ENCODE data around the gene CUTA. TPM values are rescaled to one million over a fixed set of nuclear protein-coding genes. Genes with fewer than 3 reads are reported as not detected.

The CUTA gene, protein sequence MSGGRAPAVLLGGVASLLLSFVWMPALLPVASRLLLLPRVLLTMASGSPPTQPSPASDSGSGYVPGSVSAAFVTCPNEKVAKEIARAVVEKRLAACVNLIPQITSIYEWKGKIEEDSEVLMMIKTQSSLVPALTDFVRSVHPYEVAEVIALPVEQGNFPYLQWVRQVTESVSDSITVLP
- 238 TPM for total RNA-seq

DNA sequence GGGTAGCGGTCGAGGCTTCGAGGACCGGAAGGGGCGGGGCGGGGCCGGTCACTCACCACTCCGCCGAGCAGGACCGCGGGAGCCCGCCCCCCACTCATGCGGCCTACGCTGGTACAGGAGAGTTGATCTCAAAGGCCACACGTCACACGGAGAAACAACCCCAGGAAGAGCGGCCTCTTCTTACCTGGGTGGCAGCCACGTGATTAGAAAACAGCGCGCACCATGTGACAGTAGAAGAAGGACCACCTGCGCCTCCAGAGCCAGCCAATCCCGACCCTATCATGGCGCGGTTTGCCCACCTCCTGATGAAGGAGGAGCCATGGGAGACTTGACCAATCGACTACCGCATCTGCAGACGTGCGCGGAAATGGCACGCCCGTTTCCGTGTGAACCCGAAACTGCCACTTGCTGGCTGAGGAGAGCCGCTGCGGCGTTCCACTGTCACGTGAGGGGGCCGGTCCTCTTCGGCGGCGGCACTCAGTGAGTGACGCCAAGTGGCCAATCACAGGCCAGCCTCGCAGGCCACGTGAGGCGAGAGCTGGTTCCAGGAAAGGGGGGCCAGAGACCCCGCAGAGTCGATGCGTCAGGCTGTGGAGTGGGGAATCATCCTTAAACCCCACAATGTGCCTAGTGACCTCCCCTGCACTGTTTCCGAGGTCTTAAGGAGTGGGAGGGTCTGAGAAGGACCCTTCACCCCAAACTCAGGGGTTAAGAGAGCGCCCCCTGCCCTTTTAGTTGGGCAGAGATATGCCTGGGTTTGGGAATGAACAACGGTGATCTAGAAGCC is at the start of gene CUTA:
Gene CUTA (minus strand): TSS at position 205 of the 787 bp plus-strand sequence. CDS start 107 bp downstream, at position 98.
- peak; percentile 100 for DNase-seq (ENCODE audit: low spot score)

DNA sequence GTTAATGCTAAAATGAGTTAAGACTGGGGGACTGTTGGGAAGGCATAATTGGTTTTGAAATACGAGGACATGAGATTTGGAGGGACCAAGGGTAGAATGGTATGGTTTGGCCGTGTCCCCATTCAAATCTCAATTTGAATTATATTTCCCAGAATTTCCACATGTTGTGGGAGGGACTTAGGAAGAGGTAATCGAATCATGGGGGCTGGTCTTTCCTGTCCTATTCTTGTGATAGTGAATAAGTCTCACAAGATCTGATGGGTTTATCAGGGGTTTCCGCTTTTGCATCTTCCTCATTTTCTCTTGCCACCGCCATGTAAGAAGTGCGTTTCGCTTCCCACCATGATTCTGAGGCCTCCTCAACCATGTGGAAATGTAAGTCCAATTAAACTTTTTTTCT is 49.2 kb upstream of the CUTA start:
- DNase-seq (ENCODE audit: low spot score) = no peak

DNA sequence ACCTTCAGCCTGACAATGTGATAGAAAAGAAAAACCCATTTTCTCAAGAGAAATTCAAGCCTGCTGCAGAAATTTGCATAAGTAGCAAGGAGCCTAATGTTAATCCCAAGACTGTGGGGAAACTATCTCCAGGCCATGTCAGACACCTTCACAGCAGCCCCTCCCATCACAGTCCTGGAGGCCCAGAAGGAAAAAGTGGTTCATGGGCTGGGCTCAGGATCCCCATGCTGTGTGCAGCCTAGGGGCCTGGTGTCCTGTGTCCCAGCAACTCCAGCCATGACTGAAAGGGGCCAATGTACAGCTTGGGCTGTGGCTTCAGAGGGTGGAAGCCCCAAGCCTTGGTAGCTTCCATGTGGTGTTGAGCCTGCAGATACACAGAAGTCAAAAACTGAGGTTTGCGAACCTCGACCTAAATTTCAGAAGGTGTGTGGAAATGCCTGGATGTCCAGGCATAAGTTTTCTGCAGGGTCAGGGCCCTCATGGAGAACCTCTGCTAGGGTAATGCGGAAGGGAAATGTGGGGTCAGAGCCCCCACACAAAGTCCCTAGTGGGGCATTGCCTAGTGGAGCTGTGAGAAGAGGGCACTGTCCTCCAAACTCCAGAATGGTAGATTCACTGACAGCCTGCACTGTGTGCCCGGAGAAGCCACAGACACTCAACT is 48.3 kb upstream of the CUTA start:
- no peak for DNase-seq (ENCODE audit: low spot score)

DNA sequence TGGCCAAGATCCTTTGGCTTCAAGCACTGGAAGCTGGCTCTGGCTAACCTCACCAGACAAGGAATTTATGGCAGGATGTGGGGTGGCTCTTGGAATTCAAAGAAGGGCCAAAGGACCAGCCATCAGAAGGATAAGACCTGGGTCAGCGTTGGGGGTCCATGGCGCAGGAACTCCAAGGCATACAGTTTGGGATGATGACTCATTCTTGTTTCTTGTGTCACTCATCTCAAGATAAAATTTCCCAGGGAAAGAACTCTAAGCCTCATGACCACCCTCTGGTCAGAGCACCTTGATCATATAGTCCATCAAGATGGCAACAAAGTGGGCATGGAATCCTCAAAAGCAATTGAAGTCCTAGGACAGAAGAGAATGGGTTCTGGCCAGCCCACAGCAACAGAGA is 41.3 kb upstream of the CUTA start:
- DNase-seq (ENCODE audit: low spot score) = no peak

DNA sequence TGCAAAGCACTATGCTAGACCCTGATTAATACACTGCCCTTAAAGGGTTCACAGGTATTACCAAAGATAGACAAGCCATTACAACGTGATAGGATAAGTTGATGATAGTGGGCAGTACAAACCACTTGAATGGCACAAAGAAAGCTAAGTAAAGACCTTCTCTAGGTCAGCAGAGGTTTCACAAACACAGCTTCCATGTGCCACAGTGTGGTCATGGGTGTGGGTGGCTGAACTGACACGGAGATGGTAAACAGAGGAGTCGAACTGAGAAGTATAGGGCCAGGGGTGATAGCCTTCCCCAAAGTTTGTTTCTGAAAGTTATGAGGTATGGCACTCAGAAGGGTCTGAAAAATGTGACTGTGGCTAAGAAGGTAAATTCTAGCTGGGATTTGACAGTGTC is 40.8 kb upstream of the CUTA start:
- DNase-seq (ENCODE audit: low spot score) = no peak

DNA sequence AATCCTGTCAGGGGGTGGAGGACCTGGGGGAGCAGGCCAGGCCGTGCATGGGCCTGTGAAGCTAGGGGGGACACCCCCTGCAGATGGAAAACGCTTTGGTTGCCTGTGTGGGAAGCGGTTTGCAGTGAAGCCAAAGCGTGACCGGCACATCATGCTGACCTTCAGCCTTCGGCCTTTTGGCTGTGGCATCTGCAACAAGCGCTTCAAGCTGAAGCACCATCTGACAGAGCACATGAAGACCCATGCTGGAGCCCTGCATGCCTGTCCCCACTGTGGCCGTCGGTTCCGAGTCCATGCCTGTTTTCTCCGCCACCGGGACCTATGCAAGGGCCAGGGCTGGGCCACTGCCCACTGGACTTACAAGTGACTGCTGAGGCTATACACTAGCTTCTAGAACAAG is 38.2 kb upstream of the CUTA start:
- no peak for DNase-seq (ENCODE audit: low spot score)

DNA sequence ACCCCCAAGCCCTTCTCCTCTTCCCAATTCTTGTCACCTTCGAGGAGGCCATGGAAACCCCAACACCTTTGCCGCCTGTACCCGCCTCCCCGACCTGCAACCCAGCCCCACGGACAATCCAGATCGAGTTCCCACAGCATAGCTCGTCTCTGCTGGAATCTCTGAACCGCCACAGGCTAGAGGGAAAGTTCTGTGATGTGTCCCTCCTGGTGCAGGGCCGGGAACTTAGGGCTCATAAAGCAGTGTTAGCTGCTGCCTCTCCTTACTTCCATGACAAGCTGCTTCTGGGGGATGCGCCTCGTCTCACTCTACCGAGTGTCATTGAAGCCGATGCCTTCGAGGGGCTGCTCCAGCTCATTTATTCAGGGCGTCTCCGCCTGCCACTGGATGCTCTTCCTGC is 37.1 kb upstream of the CUTA start:
- DNase-seq (ENCODE audit: low spot score) = no peak

DNA sequence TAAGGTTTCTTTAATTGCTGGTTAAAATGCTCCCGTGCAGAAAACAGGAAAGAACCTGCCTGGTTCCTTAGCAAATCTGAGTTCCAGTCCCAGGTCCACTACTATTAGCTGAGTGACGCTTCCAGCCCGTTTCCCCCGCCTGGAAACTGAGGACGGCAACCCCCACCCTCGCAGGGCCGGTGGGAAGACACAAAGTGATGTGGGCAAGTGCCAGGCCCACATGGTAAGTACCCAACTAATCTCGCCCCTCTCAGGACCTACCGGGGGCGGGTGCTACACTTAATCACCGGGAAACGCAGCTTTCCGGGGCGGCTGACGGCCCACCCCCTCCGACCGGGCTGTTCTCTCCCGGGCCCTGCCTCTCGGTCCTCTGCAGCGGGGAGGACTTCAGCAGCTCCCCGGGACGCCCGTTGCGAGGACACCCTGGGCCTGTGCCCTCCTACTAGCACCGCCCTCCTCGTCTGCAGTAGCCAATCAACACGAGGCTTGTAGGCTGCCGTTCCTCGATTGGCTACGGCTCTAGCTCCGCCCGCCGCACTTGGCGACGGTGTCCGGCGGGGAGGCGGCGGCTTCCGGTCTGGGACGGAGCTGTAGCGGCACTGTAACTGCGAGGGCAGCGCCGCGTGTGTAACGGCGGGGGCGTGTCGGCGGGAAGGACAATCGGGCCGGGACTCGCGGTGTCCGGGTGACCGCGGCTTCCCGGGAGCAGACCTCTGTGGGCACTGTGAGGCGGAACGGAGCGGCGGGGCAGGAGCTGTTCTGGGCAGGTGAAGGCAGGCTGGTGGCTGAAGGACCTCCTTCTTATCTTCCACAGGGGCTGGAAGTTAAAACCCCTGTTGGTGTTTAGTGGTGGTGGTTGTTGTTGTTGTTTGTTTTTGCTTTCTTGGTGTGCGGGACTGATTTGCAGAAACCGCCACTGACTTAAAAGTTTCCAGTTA is 36.4 kb upstream of the CUTA start, which contains the start of gene ZBTB9:
Gene ZBTB9 (plus strand): TSS at position 568 of the 938 bp plus-strand sequence. CDS start 525 bp downstream, outside the sequence.
- peak; percentile 97 for DNase-seq (ENCODE audit: low spot score)

DNA sequence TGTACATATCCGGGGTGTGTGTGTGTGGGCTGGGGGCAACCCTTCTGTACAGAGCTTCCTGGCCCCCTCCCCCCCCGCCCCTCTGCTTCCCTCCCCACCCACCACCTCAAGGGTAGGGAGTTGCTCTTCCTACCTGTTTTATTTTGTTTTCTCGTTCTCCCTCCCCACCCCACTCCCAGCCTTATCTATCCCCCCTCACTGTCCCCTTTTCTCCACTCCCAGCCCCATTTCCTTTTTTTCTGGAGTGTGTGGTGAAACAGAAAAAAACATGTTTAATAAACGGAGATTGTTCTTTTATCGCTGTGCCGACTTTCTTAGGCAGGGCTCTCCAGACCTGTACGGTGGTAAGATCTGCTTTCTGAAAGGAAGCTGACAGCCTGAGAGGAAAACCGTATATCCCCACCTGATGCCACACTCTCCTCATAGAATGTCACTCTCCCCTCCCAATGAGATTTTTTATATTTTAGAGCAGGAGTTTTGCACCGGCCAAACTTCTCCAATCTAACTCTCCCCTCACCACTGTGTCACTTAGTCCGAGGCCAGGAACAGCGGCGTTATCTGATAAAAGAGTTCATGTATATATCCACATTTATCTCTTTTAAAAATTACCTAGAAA is 35.6 kb upstream of the CUTA start:
- DNase-seq (ENCODE audit: low spot score) = no peak

DNA sequence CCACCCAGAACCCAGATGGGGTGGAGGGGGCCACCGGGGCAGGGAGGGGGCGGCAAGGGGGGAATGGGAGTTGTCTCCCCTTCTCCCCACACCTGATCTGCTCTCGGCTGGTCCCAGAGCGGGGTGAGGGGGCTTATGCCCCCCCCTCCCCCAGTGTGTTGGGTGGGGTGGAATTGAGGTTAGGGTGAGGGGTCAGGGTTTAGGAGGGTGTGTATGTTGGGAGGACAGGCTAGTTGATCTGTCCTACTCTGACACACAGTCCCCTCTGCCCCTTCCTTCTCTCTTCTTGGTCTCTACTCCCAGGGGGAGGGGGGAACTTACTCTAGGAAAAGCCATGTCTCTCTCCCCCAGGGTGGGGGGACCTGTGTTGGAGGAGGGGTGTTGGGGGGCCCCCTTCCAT is 34.6 kb upstream of the CUTA start:
- no peak for DNase-seq (ENCODE audit: low spot score)

DNA sequence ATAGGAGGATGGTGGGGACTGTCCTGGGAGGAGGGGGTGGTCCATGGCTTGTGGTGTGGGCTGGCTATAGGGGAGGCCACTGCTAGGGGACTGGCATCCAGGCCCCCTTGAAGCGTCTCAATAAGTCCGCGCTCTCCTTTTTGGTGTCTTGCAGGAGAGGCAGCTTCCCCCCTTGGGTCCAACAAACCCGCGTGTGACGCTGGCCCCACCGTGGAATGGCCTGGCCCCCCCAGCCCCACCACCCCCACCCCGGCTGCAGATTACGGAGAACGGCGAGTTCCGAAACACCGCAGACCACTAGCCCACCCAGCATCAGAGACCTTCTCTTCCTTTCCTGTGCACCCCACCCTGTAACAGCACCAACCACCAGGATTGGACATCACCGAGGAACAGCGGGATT is 33.7 kb upstream of the CUTA start:
- no peak for DNase-seq (ENCODE audit: low spot score)

DNA sequence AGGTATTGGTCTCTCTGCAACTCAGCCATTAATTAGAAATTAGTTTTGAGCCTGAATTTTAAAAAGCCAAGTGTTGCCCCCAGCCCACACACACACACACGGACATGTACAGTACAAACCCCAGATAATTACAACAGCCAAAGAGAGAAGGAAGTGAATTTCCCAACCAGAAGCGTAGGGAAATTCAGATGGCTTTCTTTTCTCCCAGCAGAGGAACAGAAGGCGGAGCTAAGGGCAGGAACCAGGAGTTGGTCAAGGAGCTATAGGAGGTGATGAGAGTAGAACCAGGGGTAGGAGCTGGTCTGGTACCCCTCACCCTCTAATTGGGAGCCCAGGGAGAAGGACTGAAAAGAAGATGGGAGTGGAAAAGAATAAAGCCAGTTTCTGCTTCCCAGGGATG is 32.5 kb upstream of the CUTA start:
- DNase-seq (ENCODE audit: low spot score) = no peak

DNA sequence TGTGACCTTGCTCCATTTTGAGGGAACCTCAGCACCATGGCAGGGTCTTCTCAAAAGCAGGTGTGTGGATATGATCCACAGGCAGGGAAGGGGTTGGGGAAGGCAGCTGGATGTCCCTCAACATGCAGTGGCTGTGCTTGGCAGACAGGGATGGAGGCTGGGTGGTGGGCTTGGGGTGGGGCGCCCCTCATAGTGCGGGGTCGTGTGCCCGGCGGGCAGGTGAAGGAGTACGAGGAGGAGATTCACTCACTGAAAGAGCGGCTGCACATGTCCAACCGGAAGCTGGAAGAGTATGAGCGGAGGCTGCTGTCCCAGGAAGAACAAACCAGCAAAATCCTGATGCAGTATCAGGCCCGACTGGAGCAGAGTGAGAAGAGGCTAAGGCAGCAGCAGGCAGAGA is 28.4 kb upstream of the CUTA start:
- no peak for DNase-seq (ENCODE audit: low spot score)

DNA sequence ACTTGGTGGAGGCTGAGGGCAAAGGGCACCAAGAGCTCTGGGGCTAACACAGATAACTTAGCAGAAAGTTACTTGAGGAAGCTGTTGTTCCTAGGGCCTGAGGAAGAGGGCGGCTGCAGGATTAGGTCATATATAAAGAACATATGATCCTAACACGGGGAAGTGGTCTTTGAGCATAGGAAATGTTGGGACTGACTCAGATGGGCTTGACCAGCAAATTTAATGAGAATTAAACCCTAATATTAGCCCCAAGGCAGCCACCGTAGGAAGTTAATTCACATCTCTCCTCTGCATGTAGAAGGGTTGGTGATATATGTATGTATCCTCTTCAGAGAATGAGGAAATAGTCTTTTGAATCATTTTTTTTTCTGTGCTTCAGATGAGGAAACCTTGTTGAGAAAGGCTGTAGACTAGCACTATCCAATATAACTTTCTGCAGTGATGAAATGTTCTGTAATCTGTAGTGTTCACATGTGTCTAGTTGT is 27.3 kb upstream of the CUTA start:
- DNase-seq (ENCODE audit: low spot score) = no peak

DNA sequence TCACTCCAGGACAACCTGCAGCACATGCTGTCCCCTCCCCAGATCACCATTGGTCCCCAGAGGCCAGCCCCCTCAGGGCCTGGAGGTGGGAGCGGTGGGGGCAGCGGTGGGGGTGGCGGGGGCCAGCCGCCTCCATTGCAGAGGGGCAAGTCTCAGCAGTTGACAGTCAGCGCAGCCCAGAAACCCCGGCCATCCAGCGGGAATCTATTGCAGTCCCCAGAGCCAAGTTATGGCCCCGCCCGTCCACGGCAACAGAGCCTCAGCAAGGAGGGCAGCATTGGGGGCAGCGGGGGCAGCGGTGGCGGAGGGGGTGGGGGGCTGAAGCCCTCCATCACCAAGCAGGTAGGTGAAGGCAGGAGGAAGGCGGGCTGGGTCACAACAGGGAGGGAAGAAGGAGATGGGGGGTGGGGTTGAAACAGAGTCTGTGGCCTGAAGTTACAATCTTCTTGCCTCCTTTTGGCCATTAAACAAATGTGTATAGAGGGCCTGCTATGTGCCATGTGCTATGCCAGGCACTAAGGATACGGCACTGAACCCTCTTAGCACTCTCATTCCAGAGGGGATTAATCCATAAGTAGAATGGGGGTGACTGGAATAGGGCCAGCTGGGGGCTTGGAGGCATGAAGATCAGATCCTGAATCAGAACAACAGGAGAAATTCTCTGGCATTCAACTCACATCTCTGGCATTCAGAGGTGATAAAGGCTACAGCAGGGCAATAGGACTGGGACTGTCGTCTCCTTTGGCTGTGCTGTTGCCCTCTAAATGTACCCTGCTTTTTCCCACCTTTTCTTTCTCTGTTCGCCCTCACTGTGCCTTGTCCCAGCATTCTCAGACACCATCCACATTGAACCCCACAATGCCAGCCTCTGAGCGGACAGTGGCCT is 26.0 kb upstream of the CUTA start:
- DNase-seq (ENCODE audit: low spot score) = no peak

DNA sequence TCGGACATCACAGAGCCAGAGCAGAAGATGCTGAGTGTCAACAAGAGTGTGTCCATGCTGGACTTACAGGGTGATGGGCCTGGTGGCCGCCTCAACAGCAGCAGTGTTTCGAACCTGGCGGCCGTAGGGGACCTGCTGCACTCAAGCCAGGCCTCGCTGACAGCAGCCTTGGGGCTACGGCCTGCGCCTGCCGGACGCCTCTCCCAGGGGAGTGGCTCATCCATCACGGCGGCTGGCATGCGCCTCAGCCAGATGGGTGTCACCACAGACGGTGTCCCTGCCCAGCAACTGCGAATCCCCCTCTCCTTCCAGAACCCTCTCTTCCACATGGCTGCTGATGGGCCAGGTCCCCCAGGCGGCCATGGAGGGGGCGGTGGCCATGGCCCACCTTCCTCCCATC is 25.1 kb upstream of the CUTA start:
- no peak for DNase-seq (ENCODE audit: low spot score)

DNA sequence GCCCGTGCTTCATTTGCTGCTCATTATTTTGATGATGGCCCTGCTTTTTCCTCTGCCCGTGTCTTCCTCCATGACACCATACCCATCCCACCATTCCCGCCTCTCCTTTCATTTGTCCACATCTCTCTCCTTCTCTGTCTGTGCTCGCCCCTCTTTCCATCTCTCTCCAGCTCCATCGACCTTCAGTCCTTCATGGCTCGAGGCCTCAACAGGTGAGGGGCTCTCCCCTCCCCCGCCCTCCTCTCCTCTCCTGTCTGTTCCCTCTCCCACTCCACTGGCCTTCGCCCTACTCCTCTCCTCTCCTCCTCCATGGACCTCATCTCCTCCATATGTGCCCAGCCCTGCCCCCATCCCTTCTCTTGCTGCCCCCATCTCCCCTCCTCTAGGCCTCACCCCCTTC is 24.4 kb upstream of the CUTA start:
- no peak for DNase-seq (ENCODE audit: low spot score)

DNA sequence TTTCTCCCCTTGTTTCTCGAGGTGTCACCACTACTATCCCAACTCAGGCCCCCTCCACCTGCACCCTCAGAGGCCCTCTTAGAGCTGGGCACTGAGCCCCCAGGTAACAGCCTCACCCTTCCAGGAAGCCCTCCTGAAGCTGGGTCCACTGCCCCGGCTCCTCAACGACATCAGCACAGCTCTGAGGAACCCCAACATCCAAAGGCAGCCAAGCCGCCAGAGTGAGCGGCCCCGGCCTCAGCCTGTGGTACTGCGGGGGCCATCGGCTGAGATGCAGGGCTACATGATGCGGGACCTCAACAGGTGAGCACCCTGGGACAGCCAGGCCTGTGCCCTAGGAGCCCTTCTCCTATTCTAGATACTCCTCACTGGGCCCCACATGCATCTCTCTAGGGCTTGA is 23.6 kb upstream of the CUTA start:
- DNase-seq (ENCODE audit: low spot score) = no peak

DNA sequence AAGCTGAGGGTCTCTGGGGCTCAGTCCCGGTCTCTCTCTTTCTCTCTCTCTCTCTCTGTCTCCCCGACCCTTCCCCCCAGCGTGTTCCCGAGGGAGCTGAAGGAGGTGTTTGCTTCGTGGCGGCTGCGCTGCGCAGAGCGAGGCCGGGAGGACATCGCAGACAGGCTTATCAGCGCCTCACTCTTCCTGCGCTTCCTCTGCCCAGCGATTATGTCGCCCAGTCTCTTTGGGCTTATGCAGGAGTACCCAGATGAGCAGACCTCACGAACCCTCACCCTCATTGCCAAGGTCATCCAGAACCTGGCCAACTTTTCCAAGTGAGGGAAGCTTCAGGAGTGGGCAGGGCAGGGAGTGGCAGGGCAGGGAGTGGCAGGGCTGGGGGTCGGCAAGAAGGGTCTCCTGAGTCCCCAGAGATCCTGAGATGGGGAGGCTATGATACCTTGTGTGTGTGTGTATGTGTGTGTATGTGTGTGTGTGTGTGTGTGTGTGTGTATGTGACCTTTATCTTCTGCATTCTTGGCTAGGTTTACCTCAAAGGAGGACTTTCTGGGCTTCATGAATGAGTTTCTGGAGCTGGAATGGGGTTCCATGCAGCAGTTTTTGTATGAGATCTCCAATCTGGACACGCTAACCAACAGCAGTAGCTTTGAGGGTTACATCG is 22.9 kb upstream of the CUTA start:
- no peak for DNase-seq (ENCODE audit: low spot score)
